ENCODE data around the gene BCAS3. TPM values are rescaled to one million over a fixed set of nuclear protein-coding genes. Genes with fewer than 3 reads are reported as not detected.

The BCAS3 gene
- total RNA-seq, 1 donor from 2014 or later = 75.9 TPM

DNA sequence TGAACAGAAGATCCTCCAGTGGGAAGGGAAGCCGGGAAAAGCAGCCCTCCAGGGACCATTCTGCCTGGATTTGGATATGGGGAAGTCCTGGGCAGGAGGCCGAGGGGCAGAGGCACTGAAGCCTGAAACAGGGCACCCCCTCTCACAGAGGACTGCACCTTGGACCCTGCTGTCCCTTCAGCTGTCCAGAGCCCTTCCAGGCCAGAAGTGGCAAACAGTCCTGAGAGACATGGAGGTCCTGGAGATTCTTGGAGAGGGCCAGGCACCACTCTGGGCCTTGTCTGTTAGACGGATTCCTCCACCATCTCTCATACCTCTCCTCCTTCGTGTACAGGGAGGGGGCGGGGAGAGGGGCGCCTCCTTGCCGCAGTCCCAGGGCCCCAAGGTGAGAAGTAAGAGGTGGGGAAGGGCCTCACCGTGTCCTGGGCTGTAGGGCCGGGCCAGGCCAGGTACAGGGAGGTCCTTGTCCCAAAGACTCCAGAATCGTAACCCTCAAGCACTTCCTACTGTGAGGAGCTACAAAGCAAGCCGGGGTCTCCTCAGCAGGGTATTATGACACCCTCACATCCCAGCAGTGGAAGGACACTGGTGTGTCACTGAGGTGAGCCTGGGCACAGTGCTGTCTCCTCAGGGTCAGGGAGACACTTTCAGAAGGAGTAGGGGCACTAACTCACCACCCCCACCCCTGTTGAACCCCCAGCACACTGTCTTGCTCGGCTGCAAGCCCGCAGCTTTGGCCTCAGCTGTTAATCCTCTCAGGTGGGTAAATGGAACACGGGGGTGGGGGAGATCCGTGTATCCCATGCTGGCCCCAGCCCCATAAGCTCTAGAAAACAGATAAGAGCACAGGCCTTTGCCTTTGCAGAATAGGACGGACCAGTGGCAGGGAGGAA is 705.4 kb downstream of the BCAS3 start:
- no peaks in the 10 kb centered on the region for H3K9me3 ChIP-seq
- no peak overlapping the region for H3K27ac ChIP-seq
- H3K27me3 ChIP-seq = no peaks in the 10 kb centered on the region
- TF ChIP-seq, protein P1, sequence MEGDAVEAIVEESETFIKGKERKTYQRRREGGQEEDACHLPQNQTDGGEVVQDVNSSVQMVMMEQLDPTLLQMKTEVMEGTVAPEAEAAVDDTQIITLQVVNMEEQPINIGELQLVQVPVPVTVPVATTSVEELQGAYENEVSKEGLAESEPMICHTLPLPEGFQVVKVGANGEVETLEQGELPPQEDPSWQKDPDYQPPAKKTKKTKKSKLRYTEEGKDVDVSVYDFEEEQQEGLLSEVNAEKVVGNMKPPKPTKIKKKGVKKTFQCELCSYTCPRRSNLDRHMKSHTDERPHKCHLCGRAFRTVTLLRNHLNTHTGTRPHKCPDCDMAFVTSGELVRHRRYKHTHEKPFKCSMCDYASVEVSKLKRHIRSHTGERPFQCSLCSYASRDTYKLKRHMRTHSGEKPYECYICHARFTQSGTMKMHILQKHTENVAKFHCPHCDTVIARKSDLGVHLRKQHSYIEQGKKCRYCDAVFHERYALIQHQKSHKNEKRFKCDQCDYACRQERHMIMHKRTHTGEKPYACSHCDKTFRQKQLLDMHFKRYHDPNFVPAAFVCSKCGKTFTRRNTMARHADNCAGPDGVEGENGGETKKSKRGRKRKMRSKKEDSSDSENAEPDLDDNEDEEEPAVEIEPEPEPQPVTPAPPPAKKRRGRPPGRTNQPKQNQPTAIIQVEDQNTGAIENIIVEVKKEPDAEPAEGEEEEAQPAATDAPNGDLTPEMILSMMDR (IDR thresholded peaks at IDR 0.05) = no peak
- intact Hi-C loops (cut with DNase I) = no loop called here
- no peak for DNase-seq (ENCODE audit: low spot score in 2 of 2)
- H3K4me1 ChIP-seq = no peaks in the 10 kb centered on the region
- H3K4me3 ChIP-seq = no peak overlapping the region
- H3K36me3 ChIP-seq = no peaks in the 10 kb centered on the region

DNA sequence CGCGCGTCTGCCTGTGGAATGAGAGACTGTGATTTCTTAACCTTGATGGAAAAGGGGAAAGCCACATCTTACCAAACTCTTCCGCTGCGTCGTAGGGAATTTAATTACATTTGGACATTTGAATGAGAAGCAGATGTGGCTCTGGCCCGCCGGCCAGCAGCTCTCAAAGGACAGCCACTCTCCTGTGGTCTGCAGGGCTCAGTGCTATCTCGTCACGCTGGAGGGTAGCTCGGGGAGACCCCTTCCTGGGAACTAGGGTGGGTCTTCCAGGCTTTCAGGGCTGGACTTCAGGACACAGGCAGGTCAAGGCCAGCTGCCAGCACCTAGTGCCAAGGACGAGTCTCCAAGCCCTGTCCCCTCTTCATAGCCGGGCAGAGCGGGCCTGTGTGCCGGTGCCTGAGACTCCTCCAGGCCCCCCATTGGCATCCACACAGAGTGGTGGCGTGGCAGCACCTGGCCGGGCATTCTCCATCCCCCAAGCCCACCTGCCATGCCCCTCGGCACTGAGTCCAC is 706.1 kb downstream of the BCAS3 start:
- Histone ChIP-seq H3K9me3 (no peaks in the 10 kb centered on the region), H3K36me3 (no peaks in the 10 kb centered on the region), H3K4me3 (no peak overlapping the region), H3K27ac (no peak overlapping the region), H3K27me3 (no peaks in the 10 kb centered on the region), H3K4me1 (no peaks in the 10 kb centered on the region)
- TF ChIP-seq, protein P1 (IDR thresholded peaks at IDR 0.05) = no peak
- no peak for DNase-seq (ENCODE audit: low spot score in 2 of 2)
- intact Hi-C loops (cut with DNase I) = no loop called here

GRCh38 chr17:61384354-61384691 is 706.7 kb downstream of the BCAS3 start:
- intact Hi-C loops (cut with DNase I) = no loop called here
- H3K4me1 ChIP-seq = no peaks in the 10 kb centered on the region
- no peaks in the 10 kb centered on the region for H3K27me3 ChIP-seq
- H3K27ac ChIP-seq = no peak overlapping the region
- no peaks in the 10 kb centered on the region for H3K36me3 ChIP-seq
- H3K9me3 ChIP-seq = no peaks in the 10 kb centered on the region
- TF ChIP-seq, protein P1 (IDR thresholded peaks at IDR 0.05) = no peak
- no peak overlapping the region for H3K4me3 ChIP-seq
- DNase-seq (ENCODE audit: low spot score in 2 of 2) = no peak

- TF ChIP-seq, protein P1 (IDR thresholded peaks at IDR 0.05) = no peak
- peaks cover 0 to 5% of the 10 kb centered on the region in 2 donors for H3K4me1 ChIP-seq
- no peak for DNase-seq (ENCODE audit: low spot score in 2 of 2)
- H3K27ac ChIP-seq = no peak overlapping the region
- no peaks in the 10 kb centered on the region for H3K36me3 ChIP-seq
- H3K4me3 ChIP-seq = no peak overlapping the region
- H3K27me3 ChIP-seq = no peaks in the 10 kb centered on the region
- no peaks in the 10 kb centered on the region for H3K9me3 ChIP-seq
- intact Hi-C loops (cut with DNase I) = loop anchor here (5.0 kb wide), 1 partner anchor 58 kb away; no protein-coding TSS in a partner anchor
Measured at GRCh38 chr17:61384692-61385576, 707.3 kb downstream of the BCAS3 start.

DNA sequence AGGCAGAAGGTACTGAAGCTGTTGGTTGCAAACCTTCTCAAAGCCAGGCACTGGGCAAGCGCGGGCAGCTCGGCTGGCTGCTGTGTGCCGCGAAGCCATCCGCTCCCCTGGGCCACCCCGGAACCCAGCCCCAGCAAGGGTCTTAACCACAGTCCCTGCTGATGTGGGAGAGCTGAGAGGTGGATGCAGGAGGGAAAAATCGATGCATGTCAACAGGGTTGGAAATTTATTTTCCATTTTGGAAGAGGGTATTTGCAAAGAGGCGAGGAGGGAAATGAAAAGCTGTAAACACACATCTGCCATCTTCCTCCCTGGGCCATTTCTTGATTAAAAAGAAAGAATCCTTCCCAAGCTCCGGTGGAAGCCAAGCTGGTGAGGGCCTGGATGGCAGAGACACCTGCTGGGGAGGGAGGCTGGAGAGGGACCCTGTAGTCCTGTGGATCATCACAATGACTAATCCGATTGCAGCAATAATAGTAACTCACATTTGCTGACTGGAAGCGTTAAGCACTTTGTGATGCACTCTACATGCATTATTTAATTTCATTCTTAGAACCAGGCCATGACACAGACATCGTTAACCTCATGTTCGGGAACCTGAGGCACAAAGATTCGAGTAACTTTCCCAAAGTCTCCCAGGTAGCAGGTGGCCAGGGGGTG is 708.1 kb downstream of the BCAS3 start:
- no peak for DNase-seq (ENCODE audit: low spot score in 2 of 2)
- intact Hi-C loops (cut with DNase I) = loop anchor here (5.0 kb wide), 1 partner anchor 58 kb away; no protein-coding TSS in a partner anchor

More for the DNA sequence above, 708.1 kb downstream of the BCAS3 start:
- H3K4me1 ChIP-seq = peaks cover 0 to 7% of the 10 kb centered on the region in 2 donors
- no peaks in the 10 kb centered on the region for H3K36me3 ChIP-seq
- H3K9me3 ChIP-seq = no peaks in the 10 kb centered on the region
- TF ChIP-seq, protein P1 (IDR thresholded peaks at IDR 0.05) = no peak
- no peak overlapping the region for H3K4me3 ChIP-seq
- H3K27me3 ChIP-seq = no peaks in the 10 kb centered on the region
- no peak overlapping the region for H3K27ac ChIP-seq
